ENCODE results near the gene C11orf68.

DNA sequence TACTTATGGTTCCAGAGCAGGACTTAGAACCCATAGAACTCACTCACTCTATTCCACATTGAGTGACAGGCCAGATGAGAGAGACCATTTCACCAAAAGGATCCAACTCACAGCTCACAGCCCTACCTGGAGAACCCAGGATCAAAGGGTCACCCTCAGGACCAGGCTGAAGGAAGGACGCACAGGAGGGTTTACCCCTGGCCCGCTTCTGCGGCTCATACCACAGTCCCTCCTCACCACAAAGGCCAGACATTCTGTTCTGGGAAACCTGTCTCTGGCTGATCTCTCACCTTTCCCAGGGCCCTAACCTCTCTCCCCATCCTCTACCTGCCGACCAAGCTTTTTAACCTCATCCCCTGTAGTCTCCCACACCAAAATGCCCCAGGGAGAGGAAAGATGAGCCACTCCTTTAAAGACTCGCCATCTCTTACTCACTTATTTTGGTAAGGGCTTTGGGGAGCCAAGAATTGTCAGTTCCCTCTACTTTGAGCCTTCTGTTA, 23.3 kb downstream of the C11orf68 start:
- TF ChIP-seq, protein P1, sequence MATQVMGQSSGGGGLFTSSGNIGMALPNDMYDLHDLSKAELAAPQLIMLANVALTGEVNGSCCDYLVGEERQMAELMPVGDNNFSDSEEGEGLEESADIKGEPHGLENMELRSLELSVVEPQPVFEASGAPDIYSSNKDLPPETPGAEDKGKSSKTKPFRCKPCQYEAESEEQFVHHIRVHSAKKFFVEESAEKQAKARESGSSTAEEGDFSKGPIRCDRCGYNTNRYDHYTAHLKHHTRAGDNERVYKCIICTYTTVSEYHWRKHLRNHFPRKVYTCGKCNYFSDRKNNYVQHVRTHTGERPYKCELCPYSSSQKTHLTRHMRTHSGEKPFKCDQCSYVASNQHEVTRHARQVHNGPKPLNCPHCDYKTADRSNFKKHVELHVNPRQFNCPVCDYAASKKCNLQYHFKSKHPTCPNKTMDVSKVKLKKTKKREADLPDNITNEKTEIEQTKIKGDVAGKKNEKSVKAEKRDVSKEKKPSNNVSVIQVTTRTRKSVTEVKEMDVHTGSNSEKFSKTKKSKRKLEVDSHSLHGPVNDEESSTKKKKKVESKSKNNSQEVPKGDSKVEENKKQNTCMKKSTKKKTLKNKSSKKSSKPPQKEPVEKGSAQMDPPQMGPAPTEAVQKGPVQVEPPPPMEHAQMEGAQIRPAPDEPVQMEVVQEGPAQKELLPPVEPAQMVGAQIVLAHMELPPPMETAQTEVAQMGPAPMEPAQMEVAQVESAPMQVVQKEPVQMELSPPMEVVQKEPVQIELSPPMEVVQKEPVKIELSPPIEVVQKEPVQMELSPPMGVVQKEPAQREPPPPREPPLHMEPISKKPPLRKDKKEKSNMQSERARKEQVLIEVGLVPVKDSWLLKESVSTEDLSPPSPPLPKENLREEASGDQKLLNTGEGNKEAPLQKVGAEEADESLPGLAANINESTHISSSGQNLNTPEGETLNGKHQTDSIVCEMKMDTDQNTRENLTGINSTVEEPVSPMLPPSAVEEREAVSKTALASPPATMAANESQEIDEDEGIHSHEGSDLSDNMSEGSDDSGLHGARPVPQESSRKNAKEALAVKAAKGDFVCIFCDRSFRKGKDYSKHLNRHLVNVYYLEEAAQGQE (IDR thresholded peaks at IDR 0.05; ENCODE audit: insufficient replicate concordance, low read depth): no peak
- TF ChIP-seq, protein P2, sequence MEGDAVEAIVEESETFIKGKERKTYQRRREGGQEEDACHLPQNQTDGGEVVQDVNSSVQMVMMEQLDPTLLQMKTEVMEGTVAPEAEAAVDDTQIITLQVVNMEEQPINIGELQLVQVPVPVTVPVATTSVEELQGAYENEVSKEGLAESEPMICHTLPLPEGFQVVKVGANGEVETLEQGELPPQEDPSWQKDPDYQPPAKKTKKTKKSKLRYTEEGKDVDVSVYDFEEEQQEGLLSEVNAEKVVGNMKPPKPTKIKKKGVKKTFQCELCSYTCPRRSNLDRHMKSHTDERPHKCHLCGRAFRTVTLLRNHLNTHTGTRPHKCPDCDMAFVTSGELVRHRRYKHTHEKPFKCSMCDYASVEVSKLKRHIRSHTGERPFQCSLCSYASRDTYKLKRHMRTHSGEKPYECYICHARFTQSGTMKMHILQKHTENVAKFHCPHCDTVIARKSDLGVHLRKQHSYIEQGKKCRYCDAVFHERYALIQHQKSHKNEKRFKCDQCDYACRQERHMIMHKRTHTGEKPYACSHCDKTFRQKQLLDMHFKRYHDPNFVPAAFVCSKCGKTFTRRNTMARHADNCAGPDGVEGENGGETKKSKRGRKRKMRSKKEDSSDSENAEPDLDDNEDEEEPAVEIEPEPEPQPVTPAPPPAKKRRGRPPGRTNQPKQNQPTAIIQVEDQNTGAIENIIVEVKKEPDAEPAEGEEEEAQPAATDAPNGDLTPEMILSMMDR (IDR thresholded peaks at IDR 0.05; ENCODE audit: insufficient read depth, low read length): no peak
- TF ChIP-seq SPI1 (IDR thresholded peaks at IDR 0.05; ENCODE audit: borderline replicate concordance, low read depth) (no peak), POLR2AphosphoS5 (IDR thresholded peaks at IDR 0.05; ENCODE audit: low read depth) (no peak)

All from HL-60 (cell line).